ENCODE measurements around the gene TFDP1.

DNA sequence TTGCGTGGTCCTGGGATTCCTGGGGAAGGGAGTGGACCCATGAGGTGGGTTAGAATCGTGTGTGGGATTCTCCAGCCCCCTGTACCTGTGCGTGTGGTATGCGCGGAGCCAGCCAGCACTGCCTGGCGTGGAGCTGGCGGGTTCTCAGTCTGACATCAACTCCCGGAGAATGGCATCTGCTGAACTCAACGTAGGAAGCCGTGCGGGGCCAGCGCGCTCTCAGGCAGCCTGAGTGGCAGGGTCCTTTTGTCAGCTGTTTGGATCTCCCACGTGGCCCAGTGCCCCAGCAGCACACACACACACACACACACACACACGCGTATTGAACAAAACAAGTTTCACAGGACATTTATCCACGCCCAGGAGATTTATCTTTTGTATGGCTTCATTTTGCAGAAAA, 45.3 kb downstream of the TFDP1 start:
- TF ChIP-seq, protein P1, sequence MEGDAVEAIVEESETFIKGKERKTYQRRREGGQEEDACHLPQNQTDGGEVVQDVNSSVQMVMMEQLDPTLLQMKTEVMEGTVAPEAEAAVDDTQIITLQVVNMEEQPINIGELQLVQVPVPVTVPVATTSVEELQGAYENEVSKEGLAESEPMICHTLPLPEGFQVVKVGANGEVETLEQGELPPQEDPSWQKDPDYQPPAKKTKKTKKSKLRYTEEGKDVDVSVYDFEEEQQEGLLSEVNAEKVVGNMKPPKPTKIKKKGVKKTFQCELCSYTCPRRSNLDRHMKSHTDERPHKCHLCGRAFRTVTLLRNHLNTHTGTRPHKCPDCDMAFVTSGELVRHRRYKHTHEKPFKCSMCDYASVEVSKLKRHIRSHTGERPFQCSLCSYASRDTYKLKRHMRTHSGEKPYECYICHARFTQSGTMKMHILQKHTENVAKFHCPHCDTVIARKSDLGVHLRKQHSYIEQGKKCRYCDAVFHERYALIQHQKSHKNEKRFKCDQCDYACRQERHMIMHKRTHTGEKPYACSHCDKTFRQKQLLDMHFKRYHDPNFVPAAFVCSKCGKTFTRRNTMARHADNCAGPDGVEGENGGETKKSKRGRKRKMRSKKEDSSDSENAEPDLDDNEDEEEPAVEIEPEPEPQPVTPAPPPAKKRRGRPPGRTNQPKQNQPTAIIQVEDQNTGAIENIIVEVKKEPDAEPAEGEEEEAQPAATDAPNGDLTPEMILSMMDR (IDR thresholded peaks at IDR 0.05) = no peak
- no peak for TF ChIP-seq POLR2A (IDR thresholded peaks at IDR 0.05)

Data from uterus (tissue), 2 donors.